Mesendoderm (in vitro differentiated cells): Measurements from ENCODE around the gene PPM1E.
"Not testable (repeated sequence)": the region's sequence is repeated elsewhere in the genome, so short reads cannot be mapped to it uniquely, and the experiment has no call there.

ENCODE experiments used
- DNase-seq: peaks from one replicate; pipeline ENCODE4 v3.0.0; 2013
- H2AK5ac ChIP-seq: 2 replicates; pipeline ENCODE4 v1.6.1; 2013; ENCODE audit warnings: low read length, inconsistent platforms
- H2BK120ac ChIP-seq: 2 replicates; pipeline ENCODE4 v1.6.1; 2013; ENCODE audit warnings: low read depth, mild to moderate bottlenecking, low read length, moderate library complexity, mixed read lengths
- H2BK15ac ChIP-seq: replicated peaks from 2 replicates; pipeline ENCODE4 v1.6.1; 2013; ENCODE audit warnings: low read depth, mild to moderate bottlenecking, moderate library complexity
- H2BK5ac ChIP-seq: 2 replicates; pipeline ENCODE4 v1.6.1; 2013; ENCODE audit warnings: low read length, inconsistent platforms
- H3K18ac ChIP-seq: 2 replicates; pipeline ENCODE4 v1.6.1; 2013; ENCODE audit warnings: mild to moderate bottlenecking, low read length, mixed read lengths
- H3K23ac ChIP-seq: one replicate; pipeline ENCODE4 v1.6.1; 2013; ENCODE audit warnings: low read length
- H3K27ac ChIP-seq: 2 replicates; pipeline ENCODE4 v1.5.1; 2013; ENCODE audit warnings: low read depth, mild to moderate bottlenecking, inconsistent platforms, low read length, moderate library complexity
- H3K27me3 ChIP-seq: 2 replicates; pipeline ENCODE4 v1.6.1; 2013; ENCODE audit warnings: low read length, control low read depth, mild to moderate bottlenecking, inconsistent platforms; ENCODE audit not compliant: insufficient read depth, poor library complexity
- H3K36me3 ChIP-seq: 2 replicates; pipeline ENCODE4 v1.6.1; 2013; ENCODE audit warnings: low read length, inconsistent platforms; ENCODE audit not compliant: control insufficient read depth, insufficient read depth
- H3K4ac ChIP-seq: one replicate; pipeline ENCODE4 v1.6.1; 2013; ENCODE audit warnings: low read depth, mild to moderate bottlenecking, low read length, moderate library complexity
- H3K4me1 ChIP-seq: 2 replicates; pipeline ENCODE4 v1.6.1; 2013; ENCODE audit warnings: low read depth, low read length, inconsistent platforms; ENCODE audit not compliant: control insufficient read depth
- H3K4me2 ChIP-seq: 2 replicates; pipeline ENCODE4 v1.6.1; 2013; ENCODE audit warnings: low read length
- H3K4me3 ChIP-seq: 2 replicates; pipeline ENCODE4 v1.5.1; 2013; ENCODE audit warnings: mild to moderate bottlenecking, low read length
- H3K56ac ChIP-seq: one replicate; pipeline ENCODE4 v1.6.1; 2013; ENCODE audit warnings: low read length
- H3K79me1 ChIP-seq: 2 replicates; pipeline ENCODE4 v1.6.1; 2013; ENCODE audit warnings: low read length, inconsistent platforms
- H3K79me2 ChIP-seq: 2 replicates; pipeline ENCODE4 v1.6.1; 2013; ENCODE audit warnings: mild to moderate bottlenecking, low read length; ENCODE audit not compliant: control insufficient read depth, insufficient read depth
- H3K9ac ChIP-seq: 2 replicates; pipeline ENCODE4 v1.6.1; 2013; ENCODE audit warnings: low read length, inconsistent platforms
- H4K5ac ChIP-seq: one replicate; pipeline ENCODE4 v1.6.1; 2013; ENCODE audit warnings: low read length
- H4K8ac ChIP-seq: one replicate; pipeline ENCODE4 v1.6.1; 2013; ENCODE audit warnings: low read depth, mild to moderate bottlenecking, control low read depth, low read length, moderate library complexity
- WGBS: extraction: QIAGEN DNeasy Blood & Tissue Kit; methylation state at CpG from one replicate; pipeline ENCODE4 v1.1.7; 2013; ENCODE audit warnings: low lambda C conversion rate, missing lambda C conversion rate; ENCODE audit not compliant: insufficient coverage; ENCODE audit errors: extremely low coverage; 5-methylcytosine and 5-hydroxymethylcytosine counted together

PPM1E gene

DNA sequence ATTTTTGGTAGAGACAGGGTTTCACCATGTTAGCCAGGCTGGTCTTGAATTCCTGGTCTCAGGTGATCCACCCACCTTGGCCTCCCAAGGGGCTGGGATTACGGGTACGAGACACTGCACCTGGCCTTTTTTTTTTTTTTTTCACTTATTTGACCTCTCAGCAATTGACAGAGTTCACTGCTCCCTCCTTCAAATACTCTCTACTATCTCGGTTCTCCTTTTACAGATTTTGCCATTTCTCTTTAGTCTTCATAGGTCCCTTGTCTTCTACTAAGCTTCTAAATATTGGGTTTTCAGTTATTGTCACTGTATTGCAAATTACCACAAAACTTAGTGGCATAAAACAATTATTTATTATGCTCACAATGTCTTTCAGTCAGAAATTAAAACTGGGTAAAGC lies 191.8 kb downstream of the PPM1E start:
- no peak overlapping the region for H3K18ac ChIP-seq
- H3K27ac ChIP-seq = no peak overlapping the region
- H3K27me3 ChIP-seq = no peaks in the 10 kb centered on the region
- H3K4me1 ChIP-seq = no peaks in the 10 kb centered on the region
- H4K8ac ChIP-seq = no peak overlapping the region
- no peak overlapping the region for H3K4me2 ChIP-seq
- no peak overlapping the region for H3K23ac ChIP-seq
- H2AK5ac ChIP-seq = no peak overlapping the region
- no peak overlapping the region for H3K4me3 ChIP-seq
- H3K9ac ChIP-seq = no peak overlapping the region
- WGBS = no CpG with 5 or more reads among the region's 3 CpGs
- H3K79me1 ChIP-seq = no peaks in the 10 kb centered on the region
- DNase-seq = no peak
- no peaks in the 10 kb centered on the region for H3K36me3 ChIP-seq
- H4K5ac ChIP-seq = no peak overlapping the region
- no peak overlapping the region for H3K4ac ChIP-seq
- no peak overlapping the region for H3K56ac ChIP-seq
- H3K79me2 ChIP-seq = no peaks in the 10 kb centered on the region
- no peak overlapping the region for H2BK120ac ChIP-seq
- H2BK5ac ChIP-seq = no peak overlapping the region
- no peak overlapping the region for H2BK15ac ChIP-seq

DNA sequence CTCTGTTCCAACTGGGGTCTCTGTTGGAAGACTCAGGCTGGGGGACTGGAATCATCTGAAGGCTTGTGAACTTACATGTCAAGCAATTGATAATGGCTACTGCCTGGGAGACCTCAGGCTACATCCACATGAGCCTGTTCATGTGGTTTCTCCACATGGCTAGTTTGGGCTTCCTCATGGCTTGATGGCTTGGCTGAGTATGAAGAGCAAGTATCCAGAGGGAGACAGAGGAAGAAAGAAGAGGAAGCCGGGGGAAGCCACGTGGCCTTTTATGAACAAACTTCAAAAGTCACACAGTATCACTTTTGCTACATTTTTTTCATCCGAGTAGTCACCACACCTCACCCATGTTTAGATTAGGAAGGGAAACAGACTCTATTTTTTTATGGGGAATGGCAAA lies 192.2 kb downstream of the PPM1E start:
- Histone ChIP-seq H3K79me1 (no peaks in the 10 kb centered on the region), H2BK5ac (no peak overlapping the region), H4K5ac (no peak overlapping the region), H3K18ac (no peak overlapping the region), H3K4me2 (no peak overlapping the region), H3K79me2 (no peaks in the 10 kb centered on the region), H3K23ac (no peak overlapping the region), H3K4me1 (no peaks in the 10 kb centered on the region), H3K9ac (no peak overlapping the region), H3K27me3 (no peaks in the 10 kb centered on the region), H3K27ac (no peak overlapping the region), H2BK15ac (no peak overlapping the region), H3K4ac (no peak overlapping the region), H3K56ac (no peak overlapping the region), H3K36me3 (no peaks in the 10 kb centered on the region), H2BK120ac (no peak overlapping the region), H4K8ac (no peak overlapping the region), H2AK5ac (no peak overlapping the region), H3K4me3 (no peak overlapping the region)
- no CpG with 5 or more reads among the region's 3 CpGs for WGBS
- no peak for DNase-seq

DNA sequence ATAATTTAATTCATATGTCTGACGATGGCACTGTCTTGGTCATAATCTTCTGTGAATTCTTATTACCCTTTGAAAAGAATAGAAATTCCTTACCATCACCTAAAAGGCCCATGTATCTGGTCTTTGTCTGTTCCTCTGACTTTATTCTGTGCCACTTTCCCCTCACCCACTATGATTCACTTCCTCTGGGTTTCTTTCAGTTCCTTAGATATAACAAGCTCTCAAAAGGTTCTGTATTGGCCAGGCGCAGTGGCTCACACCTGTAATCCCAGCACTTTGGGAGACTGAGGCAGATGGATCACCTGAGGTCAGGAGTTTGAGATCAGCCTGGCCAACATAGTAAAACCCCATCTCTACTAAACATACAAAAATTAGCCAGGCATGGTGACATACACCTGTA lies 198.7 kb downstream of the PPM1E start:
- not testable (repeated sequence) for H3K79me2 ChIP-seq, H3K4me1 ChIP-seq, H2AK5ac ChIP-seq, H3K4ac ChIP-seq, H3K9ac ChIP-seq, H3K23ac ChIP-seq, H4K8ac ChIP-seq, H3K36me3 ChIP-seq, H4K5ac ChIP-seq, H2BK120ac ChIP-seq, H3K4me2 ChIP-seq, H3K56ac ChIP-seq, H3K79me1 ChIP-seq, H3K4me3 ChIP-seq, H3K27ac ChIP-seq, DNase-seq, H2BK15ac ChIP-seq, H2BK5ac ChIP-seq, H3K27me3 ChIP-seq, H3K18ac ChIP-seq
- no CpG with 5 or more reads among the region's 2 CpGs for WGBS

DNA sequence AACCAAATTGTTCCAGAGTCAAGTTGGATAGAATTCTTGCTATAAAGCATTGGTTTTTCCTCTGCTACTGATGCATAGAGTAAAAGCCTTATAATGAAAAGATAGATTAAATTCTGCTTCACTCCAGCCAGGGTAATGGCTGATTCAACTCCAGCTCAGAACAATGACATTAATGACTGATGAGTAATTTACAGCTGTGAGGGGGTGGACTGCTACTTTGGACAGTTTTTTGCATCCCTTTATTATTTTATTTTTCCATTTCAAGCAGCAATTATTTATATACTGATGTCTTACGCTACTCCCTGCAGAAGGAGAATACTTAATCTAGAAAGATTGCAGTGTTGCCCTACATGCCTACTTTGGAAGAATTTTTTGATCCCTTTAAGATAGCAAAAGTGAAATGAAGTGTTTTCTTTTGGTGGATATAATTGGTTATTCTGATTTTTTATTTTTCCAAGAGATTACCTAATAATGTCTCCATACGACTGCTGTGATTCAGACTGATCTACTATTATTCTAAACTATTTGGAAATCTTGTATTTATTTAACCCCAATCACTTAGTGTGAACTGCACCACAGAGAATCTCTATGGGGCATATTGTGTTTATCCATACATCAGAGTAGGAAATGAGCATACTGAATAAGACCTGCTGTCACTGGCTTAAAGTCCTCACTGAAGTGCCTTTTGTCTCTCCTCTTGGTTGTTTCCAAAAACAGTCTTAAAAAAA lies 201.5 kb downstream of the PPM1E start:
- no peak overlapping the region for H2BK120ac ChIP-seq
- no peak overlapping the region for H2BK15ac ChIP-seq
- H3K27ac ChIP-seq = no peak overlapping the region
- no peak overlapping the region for H3K23ac ChIP-seq
- no peak overlapping the region for H3K4me3 ChIP-seq
- no peak overlapping the region for H4K8ac ChIP-seq
- no peak overlapping the region for H2AK5ac ChIP-seq
- no peak overlapping the region for H3K9ac ChIP-seq
- H3K36me3 ChIP-seq = no peaks in the 10 kb centered on the region
- no peak overlapping the region for H3K18ac ChIP-seq
- no peak for DNase-seq
- no peak overlapping the region for H3K4ac ChIP-seq
- no peaks in the 10 kb centered on the region for H3K27me3 ChIP-seq
- no CpG with 5 or more reads among the region's 2 CpGs for WGBS
- no peaks in the 10 kb centered on the region for H3K4me1 ChIP-seq
- no peak overlapping the region for H4K5ac ChIP-seq
- H2BK5ac ChIP-seq = no peak overlapping the region
- no peaks in the 10 kb centered on the region for H3K79me2 ChIP-seq
- no peaks in the 10 kb centered on the region for H3K79me1 ChIP-seq
- H3K56ac ChIP-seq = no peak overlapping the region
- H3K4me2 ChIP-seq = no peak overlapping the region

DNA sequence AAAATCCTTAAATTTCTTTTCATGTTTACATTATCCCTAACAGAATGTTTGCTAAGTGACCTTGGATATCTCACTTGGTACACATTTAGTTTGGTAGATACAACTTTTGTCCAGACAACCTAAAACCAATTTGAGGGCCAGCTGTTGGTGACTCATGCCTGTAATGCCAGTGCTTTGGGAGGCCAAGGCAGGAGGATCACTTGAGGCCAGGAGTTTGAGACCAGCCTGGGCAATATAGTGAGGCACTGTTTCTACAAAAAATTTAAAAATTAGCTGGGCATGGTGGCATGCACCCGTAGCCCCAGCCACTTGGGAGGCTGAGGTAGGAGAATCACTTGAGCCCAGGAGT lies 202.0 kb downstream of the PPM1E start:
- not testable (repeated sequence) for H2BK120ac ChIP-seq, H3K36me3 ChIP-seq, H3K27ac ChIP-seq, H3K4me2 ChIP-seq, H3K4ac ChIP-seq, H3K9ac ChIP-seq, H4K5ac ChIP-seq, H2BK15ac ChIP-seq, H3K79me1 ChIP-seq, H3K27me3 ChIP-seq, H3K56ac ChIP-seq, H3K79me2 ChIP-seq, H3K23ac ChIP-seq, H4K8ac ChIP-seq, H2AK5ac ChIP-seq, DNase-seq, H3K4me1 ChIP-seq, H2BK5ac ChIP-seq, H3K4me3 ChIP-seq, H3K18ac ChIP-seq
- no CpG with 5 or more reads among the region's 1 CpG for WGBS

DNA sequence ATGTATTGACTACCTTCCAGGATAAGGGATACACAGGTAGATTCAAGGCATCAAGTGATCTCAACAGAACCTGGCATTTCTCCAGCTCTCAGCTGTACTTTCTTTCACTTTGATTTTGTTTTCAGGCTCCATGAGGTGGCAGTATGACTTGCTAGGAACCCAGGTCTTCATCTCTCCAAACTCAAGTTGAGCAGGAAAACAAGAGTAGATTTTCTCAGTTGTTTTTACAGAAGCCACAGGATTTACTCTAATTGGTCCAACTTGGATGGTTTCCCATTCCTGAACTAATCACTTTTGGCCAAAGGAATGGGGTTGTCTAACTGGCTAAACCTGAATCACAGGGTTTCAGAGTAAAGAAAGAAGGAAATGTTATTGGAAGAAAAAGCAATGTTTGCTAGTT lies 204.4 kb downstream of the PPM1E start:
- no peaks in the 10 kb centered on the region for H3K27me3 ChIP-seq
- H3K4me2 ChIP-seq = no peak overlapping the region
- H3K27ac ChIP-seq = no peak overlapping the region
- no peak overlapping the region for H2BK15ac ChIP-seq
- no peak overlapping the region for H3K4me3 ChIP-seq
- H3K4me1 ChIP-seq = no peaks in the 10 kb centered on the region
- no peaks in the 10 kb centered on the region for H3K79me2 ChIP-seq
- no peak overlapping the region for H3K23ac ChIP-seq
- DNase-seq = peak; percentile 62
- H3K36me3 ChIP-seq = no peaks in the 10 kb centered on the region
- H3K4ac ChIP-seq = no peak overlapping the region
- H2AK5ac ChIP-seq = no peak overlapping the region
- no peak overlapping the region for H2BK120ac ChIP-seq
- no peak overlapping the region for H2BK5ac ChIP-seq
- H3K18ac ChIP-seq = no peak overlapping the region
- H4K8ac ChIP-seq = no peak overlapping the region
- H3K79me1 ChIP-seq = no peaks in the 10 kb centered on the region
- H3K9ac ChIP-seq = no peak overlapping the region
- H3K56ac ChIP-seq = no peak overlapping the region
- H4K5ac ChIP-seq = no peak overlapping the region
